ENCODE measurements around the gene MXD3. TPM values are rescaled to one million over a fixed set of nuclear protein-coding genes. Genes with fewer than 3 reads are reported as not detected.

The MXD3 gene
- polyA plus RNA-seq, 2 of the 4 experiments (the other 2 are of a cell fraction) = 5.3 to 16.9 TPM

DNA sequence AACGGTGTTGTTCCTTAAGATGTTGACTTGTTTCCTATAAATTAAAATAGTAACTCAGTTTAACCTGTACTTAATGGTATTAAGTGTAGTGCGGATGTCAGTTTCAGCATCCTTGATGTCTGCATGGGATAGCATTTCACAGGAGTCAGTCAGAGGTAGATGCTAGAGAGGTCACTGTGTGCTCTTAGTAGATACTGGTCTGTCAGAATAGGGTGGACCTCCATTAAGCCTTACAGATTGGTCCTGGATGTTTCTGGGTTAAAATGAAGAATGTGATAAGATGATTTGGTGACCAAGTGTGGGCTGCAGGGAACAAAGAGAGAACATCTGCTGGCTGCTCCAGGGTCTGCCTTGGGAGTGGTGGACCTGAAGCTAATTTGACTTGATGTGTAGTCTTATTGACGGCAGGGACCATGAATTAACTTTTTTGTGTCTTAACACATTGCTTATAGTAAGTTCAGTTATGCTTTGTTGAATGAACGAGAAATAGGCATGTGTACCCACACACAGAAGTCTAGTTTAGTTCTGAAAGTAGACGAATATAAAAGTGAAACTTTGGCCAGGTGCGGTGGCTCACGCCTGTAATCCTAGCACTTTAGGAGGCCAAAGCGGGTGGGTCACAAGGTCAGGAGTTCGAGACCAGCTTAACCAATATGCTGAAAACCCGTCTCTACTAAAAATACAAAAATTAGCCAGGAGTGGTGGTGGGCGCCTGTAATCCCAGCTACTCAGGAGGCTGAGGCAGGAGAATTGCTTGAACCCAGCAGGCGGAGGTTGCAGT, 20.7 kb downstream of the MXD3 start:
- CTCF ChIA-PET = interaction anchor here (0.7 to 1.4 kb wide), 2 partner anchors 18 to 70 kb away, joined by 3 to 5 read pairs; no protein-coding TSS in a partner anchor

DNA sequence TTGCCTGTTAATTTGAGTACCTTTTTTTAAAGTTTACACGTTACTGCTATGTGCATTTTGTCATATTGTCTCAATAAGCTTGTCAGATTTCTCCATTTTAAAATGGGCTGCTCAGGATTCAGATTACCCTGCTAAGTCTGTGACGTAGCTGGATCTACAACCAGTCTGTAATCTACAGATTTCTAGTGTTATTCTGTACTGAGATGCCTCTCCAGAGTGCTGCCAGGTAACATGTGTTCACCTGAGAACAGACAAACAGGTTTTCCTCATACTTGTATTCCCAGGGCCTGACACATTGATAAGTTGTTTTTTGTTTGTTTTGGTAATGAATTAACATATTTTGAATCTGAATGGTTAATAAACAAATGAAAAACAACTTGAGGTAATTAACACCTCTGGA, 23.5 kb downstream of the MXD3 start:
- CTCF ChIA-PET = interaction anchor here (2.2 kb wide), 1 partner anchor 22 kb away, joined by 6 read pairs; no protein-coding TSS in a partner anchor
- no peak for ATAC-seq
- DNase-seq (ENCODE audit: low read depth in 1 of 2, low spot score in 1 of 2) = no peak
- no peak overlapping the region for H3K4me2 ChIP-seq
- H3K27ac ChIP-seq = no peak overlapping the region
- FAIRE-seq = no peak
- TF ChIP-seq HOXB5 (CRISPR knock-in tag; IDR thresholded peaks at IDR 0.05) = no peak
- no peaks in the 10 kb centered on the region for H3K4me1 ChIP-seq
- no peaks in the 10 kb centered on the region for H3K9me3 ChIP-seq
- WGBS (ENCODE audit: missing lambda C conversion rate) = 89% methylated on average over 2 of the region's 2 CpGs
- H3K4me3 ChIP-seq = no peak overlapping the region
- POLR2A ChIA-PET = no interaction called here

More for the DNA sequence above, 20.7 kb downstream of the MXD3 start:
- Histone ChIP-seq H3K9me3 (no peaks in the 10 kb centered on the region), H3K27ac (no peak overlapping the region), H3K4me3 (no peak overlapping the region), H3K4me1 (no peaks in the 10 kb centered on the region), H3K4me2 (no peak overlapping the region)
- TF ChIP-seq, protein P1, sequence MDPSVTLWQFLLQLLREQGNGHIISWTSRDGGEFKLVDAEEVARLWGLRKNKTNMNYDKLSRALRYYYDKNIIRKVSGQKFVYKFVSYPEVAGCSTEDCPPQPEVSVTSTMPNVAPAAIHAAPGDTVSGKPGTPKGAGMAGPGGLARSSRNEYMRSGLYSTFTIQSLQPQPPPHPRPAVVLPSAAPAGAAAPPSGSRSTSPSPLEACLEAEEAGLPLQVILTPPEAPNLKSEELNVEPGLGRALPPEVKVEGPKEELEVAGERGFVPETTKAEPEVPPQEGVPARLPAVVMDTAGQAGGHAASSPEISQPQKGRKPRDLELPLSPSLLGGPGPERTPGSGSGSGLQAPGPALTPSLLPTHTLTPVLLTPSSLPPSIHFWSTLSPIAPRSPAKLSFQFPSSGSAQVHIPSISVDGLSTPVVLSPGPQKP (IDR thresholded peaks at IDR 0.05; ENCODE audit: low read depth, low read length) = no peak
- TF ChIP-seq CBX2 (IDR thresholded peaks at IDR 0.05; ENCODE audit: borderline replicate concordance, low read depth) = no peak
- POLR2A ChIA-PET = no interaction called here
- DNase-seq (ENCODE audit: low read depth in 1 of 2, low spot score in 1 of 2) (no peak), FAIRE-seq (no peak), ATAC-seq (no peak)
- WGBS (ENCODE audit: missing lambda C conversion rate) = 92% methylated on average over 12 of the region's 12 CpGs

DNA sequence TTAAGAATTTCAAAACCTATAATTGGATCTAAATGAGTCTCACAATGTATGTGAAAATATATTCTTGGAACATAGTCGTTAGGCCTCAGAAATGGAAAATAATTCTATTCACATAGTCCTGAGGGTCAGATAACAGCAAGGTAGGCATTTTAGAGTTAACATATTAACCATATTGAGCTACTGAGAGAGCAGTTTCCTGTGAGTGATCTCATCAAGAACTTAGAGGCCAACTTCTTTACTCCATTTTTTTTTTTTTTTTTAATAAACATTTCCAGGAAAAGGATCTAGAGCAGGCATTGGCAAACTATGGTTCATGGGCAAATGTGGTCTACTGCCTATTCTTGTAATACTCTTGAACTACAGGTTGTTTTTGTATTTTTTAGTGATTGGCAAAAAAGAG, 34.8 kb downstream of the MXD3 start:
- ChIA-PET POLR2A (no interaction called here), CTCF (interaction anchor here (0.6 kb wide), 1 partner anchor 121 kb away, joined by 3 read pairs; no protein-coding TSS in a partner anchor)
- DNase-seq (ENCODE audit: low read depth in 1 of 2, low spot score in 1 of 2) (no peak), ATAC-seq (no peak), FAIRE-seq (no peak)
- H3K4me2 ChIP-seq = no peak overlapping the region
- H3K4me3 ChIP-seq = no peak overlapping the region
- H3K27ac ChIP-seq = no peak overlapping the region
- 51% methylated on average over 1 of the region's 1 CpG for WGBS (ENCODE audit: missing lambda C conversion rate)
- H3K9me3 ChIP-seq = no peaks in the 10 kb centered on the region
- H3K4me1 ChIP-seq = no peaks in the 10 kb centered on the region
- no peak for TF ChIP-seq ZC3H11A (IDR thresholded peaks at IDR 0.05)
- TF ChIP-seq NFE2L2 (conservative IDR thresholded peaks at IDR 0.05; ENCODE audit: low read length) = no peak
- TF ChIP-seq FOSL2 (IDR thresholded peaks at IDR 0.05) = no peak
- no peak for TF ChIP-seq FOSL2 (CRISPR knock-in tag; IDR thresholded peaks at IDR 0.05)
- TF ChIP-seq, protein P2, sequence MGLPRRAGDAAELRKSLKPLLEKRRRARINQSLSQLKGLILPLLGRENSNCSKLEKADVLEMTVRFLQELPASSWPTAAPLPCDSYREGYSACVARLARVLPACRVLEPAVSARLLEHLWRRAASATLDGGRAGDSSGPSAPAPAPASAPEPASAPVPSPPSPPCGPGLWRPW (IDR thresholded peaks at IDR 0.05) = no peak
- TF ChIP-seq CBX8 (IDR thresholded peaks at IDR 0.05) = no peak

DNA sequence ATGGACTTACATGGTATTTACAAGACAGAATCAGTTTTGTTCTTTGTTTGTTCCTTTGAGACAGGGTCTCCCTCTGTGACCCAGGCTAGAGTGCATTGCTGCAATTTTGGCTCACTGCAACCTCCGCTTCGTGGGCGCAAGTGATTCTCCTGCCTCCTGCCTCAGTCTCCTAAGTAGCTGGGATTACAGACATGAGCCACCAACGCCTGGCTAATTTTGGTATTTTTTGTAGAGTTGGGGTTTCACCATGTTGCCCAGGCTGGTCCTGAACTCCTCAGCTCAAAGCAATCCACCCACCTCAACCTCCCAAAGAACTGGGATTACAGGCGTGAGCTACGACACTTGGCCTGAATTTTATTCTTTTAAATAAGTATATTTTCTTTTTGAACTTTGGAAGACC, 35.8 kb downstream of the MXD3 start:
- FAIRE-seq (no peak), ATAC-seq (no peak), DNase-seq (ENCODE audit: low read depth in 1 of 2, low spot score in 1 of 2) (no peak)
- POLR2A ChIA-PET = no interaction called here
- CTCF ChIA-PET = no interaction called here
- Histone ChIP-seq H3K27ac (no peak overlapping the region), H3K9me3 (no peaks in the 10 kb centered on the region), H3K4me1 (no peaks in the 10 kb centered on the region), H3K4me2 (no peak overlapping the region), H3K4me3 (no peak overlapping the region)
- 95% methylated on average over 6 of the region's 6 CpGs for WGBS (ENCODE audit: missing lambda C conversion rate)
- TF ChIP-seq HOXA7 (CRISPR knock-in tag; IDR thresholded peaks at IDR 0.05) = no peak
- TF ChIP-seq FOSB (CRISPR knock-in tag; IDR thresholded peaks at IDR 0.05) = no peak
- no peak for TF ChIP-seq NFE2L2 (conservative IDR thresholded peaks at IDR 0.05; ENCODE audit: low read length)
- TF ChIP-seq ZFP36 (IDR thresholded peaks at IDR 0.05; ENCODE audit: borderline replicate concordance, partially characterized antibody) = no peak
- no peak for TF ChIP-seq RNF2 (IDR thresholded peaks at IDR 0.05; ENCODE audit: borderline replicate concordance, low read depth)
- TF ChIP-seq ESRRA (IDR thresholded peaks at IDR 0.05; ENCODE audit: borderline replicate concordance, low read length) = no peak
- TF ChIP-seq, protein P3, sequence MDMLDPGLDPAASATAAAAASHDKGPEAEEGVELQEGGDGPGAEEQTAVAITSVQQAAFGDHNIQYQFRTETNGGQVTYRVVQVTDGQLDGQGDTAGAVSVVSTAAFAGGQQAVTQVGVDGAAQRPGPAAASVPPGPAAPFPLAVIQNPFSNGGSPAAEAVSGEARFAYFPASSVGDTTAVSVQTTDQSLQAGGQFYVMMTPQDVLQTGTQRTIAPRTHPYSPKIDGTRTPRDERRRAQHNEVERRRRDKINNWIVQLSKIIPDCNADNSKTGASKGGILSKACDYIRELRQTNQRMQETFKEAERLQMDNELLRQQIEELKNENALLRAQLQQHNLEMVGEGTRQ (IDR thresholded peaks at IDR 0.05) = no peak
- TF ChIP-seq RARB (CRISPR knock-in tag; IDR thresholded peaks at IDR 0.05) = no peak
- no peak for TF ChIP-seq MYC (IDR thresholded peaks at IDR 0.05; ENCODE audit: borderline replicate concordance, low read length)
- no peak for TF ChIP-seq FOSL2 (IDR thresholded peaks at IDR 0.05)
- no peak for TF ChIP-seq FOSL2 (CRISPR knock-in tag; IDR thresholded peaks at IDR 0.05)
- TF ChIP-seq SMC3 (IDR thresholded peaks at IDR 0.05) = no peak
- no peak for TF ChIP-seq ZNF302 (CRISPR knock-in tag; IDR thresholded peaks at IDR 0.05)
- no peak for TF ChIP-seq MAFK (IDR thresholded peaks at IDR 0.05; ENCODE audit: partially characterized antibody)
- TF ChIP-seq EHMT2 (IDR thresholded peaks at IDR 0.05; ENCODE audit: low read depth) = no peak

Data from A549 (cell line).